Fibroblast of the aortic adventitia (primary cell): Measurements from ENCODE around the gene RPL10A. TPM values are rescaled to one million over a fixed set of nuclear protein-coding genes. Genes with fewer than 3 reads are reported as not detected.

Experiments used
- DNase-seq: peaks from one replicate; pipeline ENCODE4 v3.0.0-alpha.2; 2010; ENCODE audit warnings: low read depth
- H3K4me3 ChIP-seq: 2 replicates; pipeline ENCODE4 v1.5.1; 2011; ENCODE audit warnings: low read depth, mild to moderate bottlenecking, control low read depth, low read length, moderate library complexity
- total RNA-seq: library from RNA; depleted of rRNA; stranded (reverse); fragments of >200 nt; gene quantifications from 2 replicates; pipeline ENCODE4 v1.2.3, GENCODE V29; 2012; ENCODE audit warnings: low replicate concordance
- TF ChIP-seq, protein P1 (sequence below): IDR thresholded peaks from 2 replicates; pipeline ENCODE4 v1.5.1; 2011; ENCODE audit warnings: mild to moderate bottlenecking, low read length, control low read depth, inconsistent platforms; ENCODE audit not compliant: insufficient read depth

The RPL10A gene
- total RNA-seq, 1 donor: 1,853 TPM

DNA sequence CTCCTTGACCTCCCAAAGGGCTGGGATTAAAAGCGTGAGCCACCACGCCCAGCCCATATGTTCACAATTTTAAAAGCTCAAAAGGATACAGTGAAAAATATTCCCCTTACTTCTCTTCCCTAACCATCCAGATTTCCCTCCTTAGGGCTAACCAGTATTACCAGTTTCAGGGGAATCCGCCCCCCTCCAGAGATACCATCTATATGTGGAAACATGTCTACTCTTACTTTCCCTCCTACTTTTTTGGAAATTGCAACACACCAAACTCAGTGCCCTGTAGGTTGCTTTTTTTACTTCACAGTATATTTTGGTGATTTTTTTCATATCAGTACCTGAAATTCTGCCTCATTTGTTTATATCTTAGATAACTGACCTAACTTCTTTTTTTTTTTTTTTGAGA is 6.9 kb upstream of the RPL10A start:
- TF ChIP-seq, protein P1, sequence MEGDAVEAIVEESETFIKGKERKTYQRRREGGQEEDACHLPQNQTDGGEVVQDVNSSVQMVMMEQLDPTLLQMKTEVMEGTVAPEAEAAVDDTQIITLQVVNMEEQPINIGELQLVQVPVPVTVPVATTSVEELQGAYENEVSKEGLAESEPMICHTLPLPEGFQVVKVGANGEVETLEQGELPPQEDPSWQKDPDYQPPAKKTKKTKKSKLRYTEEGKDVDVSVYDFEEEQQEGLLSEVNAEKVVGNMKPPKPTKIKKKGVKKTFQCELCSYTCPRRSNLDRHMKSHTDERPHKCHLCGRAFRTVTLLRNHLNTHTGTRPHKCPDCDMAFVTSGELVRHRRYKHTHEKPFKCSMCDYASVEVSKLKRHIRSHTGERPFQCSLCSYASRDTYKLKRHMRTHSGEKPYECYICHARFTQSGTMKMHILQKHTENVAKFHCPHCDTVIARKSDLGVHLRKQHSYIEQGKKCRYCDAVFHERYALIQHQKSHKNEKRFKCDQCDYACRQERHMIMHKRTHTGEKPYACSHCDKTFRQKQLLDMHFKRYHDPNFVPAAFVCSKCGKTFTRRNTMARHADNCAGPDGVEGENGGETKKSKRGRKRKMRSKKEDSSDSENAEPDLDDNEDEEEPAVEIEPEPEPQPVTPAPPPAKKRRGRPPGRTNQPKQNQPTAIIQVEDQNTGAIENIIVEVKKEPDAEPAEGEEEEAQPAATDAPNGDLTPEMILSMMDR: no peak
- DNase-seq: no peak
- no peak overlapping the region for H3K4me3 ChIP-seq

DNA sequence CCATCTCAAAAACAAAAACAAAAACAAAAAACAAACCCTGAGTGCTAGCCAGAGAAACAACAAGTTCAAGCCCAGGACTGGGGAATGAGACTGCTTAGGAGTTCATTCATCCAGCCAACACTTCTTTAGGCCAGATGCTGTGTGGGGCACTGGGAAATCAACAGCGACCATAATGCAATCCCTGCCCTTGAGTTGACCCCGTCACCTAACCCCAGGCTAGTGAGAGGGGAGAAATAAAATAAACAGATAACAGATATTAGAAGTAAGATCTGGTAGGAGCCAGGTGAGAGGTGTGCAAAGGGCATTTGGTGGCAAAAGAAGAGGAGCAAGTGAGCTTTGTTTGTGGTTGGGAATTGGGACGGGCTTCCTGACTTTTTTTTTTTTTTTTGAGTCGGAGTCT is 4.9 kb upstream of the RPL10A start:
- no peak for DNase-seq
- H3K4me3 ChIP-seq: no peak overlapping the region
- TF ChIP-seq, protein P1: no peak

DNA sequence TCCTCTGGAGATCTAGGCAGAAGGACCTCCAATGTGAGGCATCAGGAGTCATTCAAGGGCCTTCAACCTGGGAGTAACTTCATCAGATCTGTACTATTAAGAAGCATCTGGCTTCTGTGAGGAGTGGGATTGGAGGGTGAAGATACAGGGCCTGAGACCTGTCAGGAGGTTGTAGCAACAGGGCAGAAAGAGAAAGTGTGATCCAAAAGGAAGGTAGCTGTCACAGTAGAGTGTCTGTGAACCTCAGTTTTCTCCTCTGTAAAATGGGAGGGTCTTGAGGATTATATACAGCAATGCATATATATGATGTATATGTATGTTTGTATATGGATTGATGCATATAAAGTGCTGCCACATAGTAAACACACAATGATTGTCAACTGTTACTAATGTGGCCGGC is 2.6 kb upstream of the RPL10A start:
- no peak for DNase-seq
- no peak overlapping the region for H3K4me3 ChIP-seq
- TF ChIP-seq, protein P1: no peak

- H3K4me3 ChIP-seq: peak overlapping the region; percentile 89
- TF ChIP-seq, protein P1: no peak
- no peak for DNase-seq
These were observed 964 bp downstream of the RPL10A start for GRCh38 chr6:35468980-35469750.

DNA sequence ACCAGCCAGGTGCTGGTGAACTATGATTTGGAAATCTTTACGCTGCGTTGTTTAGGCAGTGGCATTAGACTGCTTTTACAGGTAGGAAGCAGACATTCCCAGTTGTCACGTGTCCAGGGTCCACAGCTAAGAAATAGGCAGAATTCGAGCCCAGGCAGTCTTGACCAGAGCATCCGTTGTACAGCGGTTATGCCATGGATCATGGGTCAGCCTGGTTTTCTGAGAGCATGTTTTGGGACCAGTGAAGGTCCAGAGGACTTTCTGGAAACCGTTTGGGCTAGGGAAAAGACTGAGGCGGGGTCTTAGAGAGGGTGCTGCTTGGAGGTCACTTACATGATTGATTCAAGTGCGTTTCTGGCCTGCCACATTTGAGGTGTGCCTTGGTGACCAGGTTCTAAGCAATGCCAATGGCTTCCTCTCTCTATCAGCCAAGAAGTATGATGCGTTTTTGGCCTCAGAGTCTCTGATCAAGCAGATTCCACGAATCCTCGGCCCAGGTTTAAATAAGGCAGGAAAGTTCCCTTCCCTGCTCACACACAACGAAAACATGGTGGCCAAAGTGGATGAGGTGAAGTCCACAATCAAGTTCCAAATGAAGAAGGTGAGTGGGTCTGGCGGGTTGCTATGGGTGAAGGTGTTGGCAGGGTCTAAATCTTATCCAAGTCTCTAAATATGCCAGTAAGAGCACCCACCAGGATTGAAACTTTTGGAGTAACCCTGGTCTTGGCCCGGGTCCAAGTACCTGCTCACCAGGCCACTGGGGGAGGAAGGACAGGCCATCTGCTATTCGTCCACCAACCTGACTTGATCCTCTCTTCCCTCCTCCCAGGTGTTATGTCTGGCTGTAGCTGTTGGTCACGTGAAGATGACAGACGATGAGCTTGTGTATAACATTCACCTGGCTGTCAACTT is 1.8 kb downstream of the RPL10A start:
- peak; percentile 31 for DNase-seq
- TF ChIP-seq, protein P1: no peak
- H3K4me3 ChIP-seq: peak overlapping the region; percentile 89

- DNase-seq: no peak
- TF ChIP-seq, protein P1: no peak
- H3K4me3 ChIP-seq: peak overlapping the region; percentile 25
These were observed 2.5 kb downstream of the RPL10A start for GRCh38 chr6:35470663-35471120.
